ENCODE results near the gene URI1.

The URI1 gene

GRCh38 chr19:29983568-29983967, 41.5 kb downstream of the URI1 start:
- TF ChIP-seq CTCF (IDR thresholded peaks at IDR 0.05; ENCODE audit: low read depth, low read length): no peak
- no peak for DNase-seq (ENCODE audit: low read depth in 2 of 2)

GRCh38 chr19:29985196-29985595, 43.2 kb downstream of the URI1 start:
- DNase-seq (ENCODE audit: low read depth in 2 of 2): no peak
- TF ChIP-seq CTCF (IDR thresholded peaks at IDR 0.05; ENCODE audit: low read depth, low read length): no peak
- no peak overlapping the region for H3K4me3 ChIP-seq (replicated peaks in 1 of 2; ENCODE audit: low read depth in 2 of 2, low read length in 2 of 2)

More at GRCh38 chr19:29983568-29983967, 41.5 kb downstream of the URI1 start:
- H3K4me3 ChIP-seq (replicated peaks in 1 of 2; ENCODE audit: low read depth in 2 of 2, low read length in 2 of 2): no peak overlapping the region

GRCh38 chr19:29988351-29988750, 46.3 kb downstream of the URI1 start:
- no peak for DNase-seq (ENCODE audit: low read depth in 2 of 2)
- TF ChIP-seq CTCF (IDR thresholded peaks at IDR 0.05; ENCODE audit: low read depth, low read length): no peak
- no peak overlapping the region for H3K4me3 ChIP-seq (replicated peaks in 1 of 2; ENCODE audit: low read depth in 2 of 2, low read length in 2 of 2)

GRCh38 chr19:29992233-29992867, 50.3 kb downstream of the URI1 start:
- DNase-seq (ENCODE audit: low read depth in 2 of 2): no peak
- no peak for TF ChIP-seq CTCF (IDR thresholded peaks at IDR 0.05; ENCODE audit: low read depth, low read length)
- no peak overlapping the region for H3K4me3 ChIP-seq (replicated peaks in 1 of 2; ENCODE audit: low read depth in 2 of 2, low read length in 2 of 2)

- H3K4me3 ChIP-seq (replicated peaks in 1 of 2; ENCODE audit: low read depth in 2 of 2, low read length in 2 of 2): no peak overlapping the region
- DNase-seq (ENCODE audit: low read depth in 2 of 2): no peak
- no peak for TF ChIP-seq CTCF (IDR thresholded peaks at IDR 0.05; ENCODE audit: low read depth, low read length)
These were observed 57.5 kb downstream of the URI1 start for GRCh38 chr19:29999490-29999889.

GRCh38 chr19:30000862-30001261, 58.8 kb downstream of the URI1 start:
- no peak for DNase-seq (ENCODE audit: low read depth in 2 of 2)
- TF ChIP-seq CTCF (IDR thresholded peaks at IDR 0.05; ENCODE audit: low read depth, low read length): no peak
- H3K4me3 ChIP-seq (replicated peaks in 1 of 2; ENCODE audit: low read depth in 2 of 2, low read length in 2 of 2): no peak overlapping the region

GRCh38 chr19:30001301-30001700, 59.3 kb downstream of the URI1 start:
- TF ChIP-seq CTCF (IDR thresholded peaks at IDR 0.05; ENCODE audit: low read depth, low read length): no peak
- H3K4me3 ChIP-seq (replicated peaks in 1 of 2; ENCODE audit: low read depth in 2 of 2, low read length in 2 of 2): no peak overlapping the region
- no peak for DNase-seq (ENCODE audit: low read depth in 2 of 2)

Measured in cardiac fibroblast (primary cell).